ENCODE data around the gene RIPOR1.

DNA sequence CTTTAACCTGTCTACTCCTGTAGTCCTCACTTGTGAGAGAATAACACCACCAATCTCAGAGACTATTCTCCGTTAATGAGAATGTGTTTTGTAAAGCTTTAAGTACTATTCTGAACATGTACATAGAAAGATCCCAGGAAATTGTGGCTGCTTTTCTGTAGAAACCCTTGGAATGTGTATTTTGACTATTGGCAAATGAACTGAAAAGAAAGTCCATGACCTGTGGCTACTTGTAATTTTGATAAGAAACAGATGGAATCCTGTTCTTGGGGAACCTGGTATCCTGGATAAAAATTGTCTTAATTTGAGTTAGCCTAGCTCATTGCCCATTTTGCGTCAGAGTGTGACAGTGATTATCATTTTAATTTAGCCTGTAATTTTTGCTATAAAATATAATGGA, 42.8 kb downstream of the RIPOR1 start:
- no peak for TF ChIP-seq SUZ12 (IDR thresholded peaks at IDR 0.05; ENCODE audit: extremely low read depth, insufficient read depth, insufficient read length)
- TF ChIP-seq YY1 (IDR thresholded peaks at IDR 0.05; ENCODE audit: insufficient read depth, insufficient read length): no peak

All from NT2/D1 (cell line).